HG02571 (cell line): ENCODE results near the gene HDAC2.
"Not testable (repeated sequence)": the region's sequence is repeated elsewhere in the genome, so short reads cannot be mapped to it uniquely, and the experiment has no call there.

Experiments
- ATAC-seq: cut with Tn5 transposase; IDR thresholded peaks from one replicate; pipeline ENCODE4 v1.9.1; 2021; ENCODE audit warnings: mild to moderate bottlenecking, moderate library complexity; ENCODE audit not compliant: unreplicated experiment

Gene HDAC2

DNA sequence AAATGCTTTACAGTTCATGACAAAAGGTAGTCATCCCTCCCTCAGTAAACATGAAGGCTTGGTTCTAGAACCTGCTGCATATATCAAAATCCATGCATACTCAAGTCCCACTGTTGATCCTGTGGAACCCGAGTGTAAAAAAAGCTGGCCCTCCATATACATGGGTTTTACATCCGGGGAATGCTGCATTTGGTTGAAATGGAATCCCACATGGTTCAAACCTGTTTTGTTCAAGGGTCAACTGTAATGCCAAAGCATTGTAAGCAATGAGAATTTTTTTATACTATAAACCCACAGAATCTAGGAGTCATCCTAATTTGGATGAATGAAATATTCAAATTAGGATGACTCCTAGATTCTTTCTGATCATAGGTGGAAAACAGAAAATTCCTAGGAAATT lies 5.9 kb upstream of the HDAC2 start:
- no peak for ATAC-seq

DNA sequence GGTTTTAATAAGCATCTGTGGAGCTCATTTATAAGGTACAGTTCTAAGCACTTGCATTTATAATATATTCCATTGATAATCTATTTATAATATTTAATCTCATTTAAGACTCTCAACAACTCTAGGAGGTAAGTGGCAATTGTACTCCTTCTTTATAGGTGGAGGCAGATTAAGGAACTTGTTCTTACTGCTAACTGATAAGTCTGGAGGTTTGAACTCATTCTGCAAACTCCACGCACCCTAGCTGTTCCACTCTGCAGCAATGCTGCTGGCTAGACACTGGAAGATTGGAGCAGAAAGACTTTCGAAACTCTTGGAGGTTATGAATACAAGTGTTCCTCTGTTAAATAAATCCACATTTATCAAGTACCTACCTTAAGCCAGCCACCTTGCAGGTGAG lies 793 bp upstream of the HDAC2 start:
- no peak for ATAC-seq

DNA sequence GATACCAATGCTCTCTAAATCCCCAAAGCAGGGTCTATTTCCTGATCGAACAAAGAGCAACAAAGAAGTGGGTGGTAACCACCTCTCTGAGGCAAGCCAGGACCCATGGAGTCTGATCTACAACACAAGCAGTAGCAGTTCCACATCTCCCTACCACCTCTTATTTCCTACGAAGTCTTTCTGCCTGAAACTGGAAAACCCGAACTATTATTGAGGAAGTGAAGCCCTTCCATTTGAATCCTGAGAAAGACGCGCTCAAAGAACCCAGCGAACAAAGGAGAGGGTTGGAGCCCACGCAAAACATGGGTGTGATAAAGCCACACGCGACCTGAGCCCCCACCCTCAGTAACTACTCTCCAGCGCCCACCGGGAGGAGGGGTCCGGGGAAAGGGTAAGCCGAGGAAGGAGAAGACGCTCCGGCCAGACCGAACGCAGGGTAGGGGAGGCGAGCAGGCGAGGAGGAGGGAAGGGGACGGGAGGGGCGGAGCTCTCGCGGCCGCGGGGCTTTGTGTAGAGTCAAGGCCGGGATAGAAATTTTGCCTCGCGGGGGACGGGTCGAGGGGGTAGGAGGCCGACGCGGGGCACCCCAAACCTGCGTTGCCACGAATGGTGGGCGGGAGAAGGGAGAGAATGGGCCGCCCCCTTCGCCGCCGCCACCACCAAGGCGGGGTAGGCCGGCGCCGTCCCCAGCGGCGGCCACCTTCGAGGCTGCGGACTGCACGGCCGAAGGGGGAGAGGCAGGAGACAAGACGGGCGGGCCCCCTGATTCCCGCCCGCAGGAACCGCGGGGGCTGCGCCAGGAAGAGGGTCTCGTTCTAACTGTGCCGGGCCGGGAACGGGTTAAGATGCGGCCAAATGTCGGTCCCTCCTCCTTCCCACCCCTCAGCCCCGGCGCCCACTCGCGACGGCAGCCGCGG lies 802 bp downstream of the HDAC2 start:
- peak; percentile 37 for ATAC-seq

GRCh38 chr6:113968472-113968871 lies 2.5 kb downstream of the HDAC2 start:
- ATAC-seq = no peak

DNA sequence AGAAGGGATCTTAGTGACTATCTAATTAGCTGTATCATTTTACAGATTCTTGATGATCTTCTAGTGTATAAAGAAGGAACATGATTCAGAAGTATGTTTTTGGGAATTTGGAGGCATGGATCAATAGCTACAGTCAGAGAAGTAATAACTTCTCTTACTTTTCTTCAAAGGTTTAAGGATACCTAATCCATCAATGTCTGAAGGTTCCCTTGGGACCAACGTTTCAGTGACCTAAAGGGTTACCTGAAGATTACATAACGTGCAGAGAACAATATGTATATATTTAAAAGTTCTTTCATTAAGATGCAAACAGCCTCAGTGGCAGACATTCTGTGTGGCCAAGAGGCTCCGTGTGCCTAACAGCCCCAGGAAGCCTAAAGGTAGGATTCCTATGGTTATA lies 3.2 kb downstream of the HDAC2 start:
- ATAC-seq = no peak

GRCh38 chr6:113960795-113961194 lies 10.2 kb downstream of the HDAC2 start:
- peak; percentile 67 for ATAC-seq

DNA sequence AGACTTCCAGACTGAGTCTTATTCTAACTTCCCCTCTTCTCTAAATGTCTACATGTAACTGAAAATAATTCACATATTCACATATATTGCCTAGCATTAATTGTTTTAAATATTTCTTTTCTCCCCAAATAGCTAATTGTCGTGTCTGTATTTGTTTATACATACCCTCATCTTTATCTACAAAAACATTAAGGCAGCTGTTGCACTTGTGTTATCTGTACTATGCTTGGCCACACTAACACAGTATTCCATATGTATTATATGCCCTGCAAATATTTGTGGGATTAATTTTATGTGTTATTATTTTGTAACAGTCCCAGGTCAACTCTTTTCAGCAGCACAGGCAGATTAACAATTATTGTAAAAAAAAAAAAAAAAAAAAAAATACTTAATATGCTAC lies 11.7 kb downstream of the HDAC2 start:
- no peak for ATAC-seq

- no peak for ATAC-seq
Measured at GRCh38 chr6:113954653-113955052, 16.3 kb downstream of the HDAC2 start.

DNA sequence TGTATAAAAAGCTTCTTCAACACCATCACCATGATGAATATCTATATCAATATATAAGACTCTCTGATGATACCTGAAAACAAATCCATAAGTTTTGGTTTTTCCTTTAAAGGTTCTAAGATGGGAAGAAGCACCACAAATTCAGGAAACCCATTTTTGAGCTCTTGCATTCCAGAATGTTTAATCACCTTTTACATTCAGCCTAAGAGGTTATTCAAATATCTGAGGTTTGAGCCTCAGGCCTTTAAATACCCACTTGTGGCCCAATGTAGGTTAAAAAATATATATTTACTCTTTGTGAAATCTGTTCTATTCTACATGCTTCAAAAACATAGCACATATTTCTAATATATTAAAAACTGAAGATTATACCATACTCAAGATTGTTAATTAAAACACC lies 17.6 kb downstream of the HDAC2 start:
- ATAC-seq = no peak

DNA sequence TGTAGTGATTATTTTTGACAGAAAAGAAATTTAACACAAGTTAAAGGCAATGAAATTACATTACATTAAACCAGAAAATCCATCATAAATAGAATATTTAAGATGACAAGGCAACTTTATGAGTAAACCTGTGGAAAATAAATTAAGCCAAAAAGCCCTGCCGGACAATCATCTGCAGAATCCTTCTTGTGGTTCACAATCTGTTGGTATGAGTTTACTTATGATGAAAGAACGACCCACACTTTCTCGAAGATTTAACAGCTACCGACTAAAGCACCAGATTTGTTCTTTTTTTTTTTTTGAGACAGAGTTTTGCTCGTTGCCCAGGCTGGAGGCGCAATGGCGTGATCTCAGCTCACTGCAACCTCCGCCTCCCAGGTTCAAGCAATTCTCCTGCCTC lies 21.4 kb downstream of the HDAC2 start:
- no peak for ATAC-seq

- ATAC-seq = no peak
Measured at GRCh38 chr6:113944701-113945100, 26.2 kb downstream of the HDAC2 start.

DNA sequence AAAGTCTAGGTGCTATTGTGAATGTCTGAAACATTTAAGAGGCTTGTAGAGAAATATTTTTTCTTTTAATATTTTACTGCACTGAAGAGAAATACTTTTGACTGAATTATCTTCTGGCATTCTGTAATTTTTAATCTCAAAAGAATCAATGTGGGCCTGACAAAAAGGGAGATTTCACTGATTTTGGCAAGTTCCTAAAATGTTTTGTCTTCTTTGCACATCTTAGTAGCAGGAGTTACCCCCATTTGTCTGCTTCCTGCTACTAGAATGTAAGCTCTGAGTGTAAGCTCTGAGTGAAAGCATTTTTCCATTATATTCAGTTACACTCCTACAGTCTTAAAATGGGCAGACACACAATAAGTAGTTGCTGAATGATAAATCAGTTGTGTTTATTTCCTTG lies 31.1 kb downstream of the HDAC2 start:
- ATAC-seq = no peak

DNA sequence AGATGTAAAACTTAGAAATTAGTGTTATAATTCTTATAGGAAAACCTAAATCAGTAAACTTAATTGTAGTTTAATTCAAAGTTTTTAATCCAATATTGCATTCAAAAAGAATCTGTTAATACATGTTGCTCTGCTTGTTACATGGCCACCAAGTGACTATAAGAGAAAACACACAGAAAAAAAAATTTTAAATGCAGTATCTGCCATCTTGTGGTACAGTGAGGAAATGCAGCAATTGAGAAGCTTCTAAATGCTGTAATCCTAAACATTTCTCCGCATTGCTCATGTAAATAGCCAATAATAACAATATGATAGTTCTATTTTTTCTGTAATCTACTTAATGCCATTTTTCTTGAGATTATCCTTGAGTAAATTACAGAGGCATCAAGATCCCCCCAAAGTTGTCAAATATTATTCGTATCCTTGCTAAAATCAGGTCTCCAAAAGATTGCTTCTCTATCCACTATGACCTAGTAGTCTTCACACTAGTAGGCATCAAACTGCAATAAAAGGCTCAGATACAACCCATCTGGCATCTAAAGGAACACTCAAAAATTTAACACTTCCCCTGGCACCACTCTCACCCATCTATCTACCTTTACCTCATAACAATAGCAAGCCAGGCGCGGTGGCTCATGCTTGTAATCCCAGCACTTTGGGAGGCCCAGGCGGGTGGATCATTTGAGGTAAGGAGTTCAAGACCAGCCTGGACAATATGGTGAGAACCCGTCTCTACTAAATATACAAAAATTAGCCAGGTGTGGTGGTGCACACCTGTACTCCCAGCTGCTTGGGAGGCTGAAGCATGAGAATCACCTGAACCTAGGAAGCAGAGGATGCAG lies 34.6 kb downstream of the HDAC2 start:
- peak; percentile 76 for ATAC-seq

DNA sequence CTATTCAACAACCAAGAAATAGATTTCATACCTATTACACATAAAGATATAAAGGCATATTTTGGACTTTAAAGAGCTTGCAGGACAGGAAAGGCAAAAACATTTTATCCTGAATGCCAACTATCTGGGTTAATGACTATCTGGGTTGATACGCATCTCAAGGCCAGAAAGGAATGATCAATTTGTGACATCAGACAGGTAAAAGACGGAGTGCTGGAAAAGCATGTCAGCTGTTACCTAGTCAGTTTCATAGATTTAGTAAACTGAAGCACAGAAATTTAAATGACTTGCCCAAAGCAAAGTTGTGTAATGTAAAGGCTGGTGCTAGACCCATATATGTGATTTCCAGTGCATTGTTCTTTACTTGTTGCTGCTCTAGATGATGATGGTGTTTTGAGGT lies 36.8 kb downstream of the HDAC2 start:
- ATAC-seq = no peak

DNA sequence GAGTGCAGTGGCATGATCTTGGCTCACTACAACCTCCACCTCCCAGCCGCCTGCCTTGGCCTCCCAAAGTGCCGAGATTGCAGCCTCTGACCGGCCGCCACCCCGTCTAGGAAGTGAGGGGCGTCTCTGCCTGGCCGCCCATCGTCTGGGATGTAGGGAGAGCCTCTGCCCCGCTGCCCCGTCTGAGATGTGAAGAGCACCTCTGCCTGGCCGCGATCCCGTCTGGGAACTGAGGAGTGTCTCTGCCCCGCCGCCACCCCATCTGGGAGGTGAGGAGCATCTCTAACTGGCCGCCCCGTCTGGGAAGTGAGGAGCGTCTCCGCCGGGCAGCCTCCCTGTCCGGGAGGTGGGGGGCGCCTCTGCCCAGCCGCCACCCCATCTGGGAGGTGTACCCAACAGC lies 39.0 kb downstream of the HDAC2 start:
- ATAC-seq = not testable (repeated sequence)

- ATAC-seq = no peak
Measured at GRCh38 chr6:113930183-113930582, 40.8 kb downstream of the HDAC2 start.

GRCh38 chr6:113927001-113927400 lies 43.9 kb downstream of the HDAC2 start:
- ATAC-seq = no peak

GRCh38 chr6:113925378-113925777 lies 45.6 kb downstream of the HDAC2 start:
- no peak for ATAC-seq

GRCh38 chr6:113924312-113924723 lies 46.6 kb downstream of the HDAC2 start:
- ATAC-seq = no peak

DNA sequence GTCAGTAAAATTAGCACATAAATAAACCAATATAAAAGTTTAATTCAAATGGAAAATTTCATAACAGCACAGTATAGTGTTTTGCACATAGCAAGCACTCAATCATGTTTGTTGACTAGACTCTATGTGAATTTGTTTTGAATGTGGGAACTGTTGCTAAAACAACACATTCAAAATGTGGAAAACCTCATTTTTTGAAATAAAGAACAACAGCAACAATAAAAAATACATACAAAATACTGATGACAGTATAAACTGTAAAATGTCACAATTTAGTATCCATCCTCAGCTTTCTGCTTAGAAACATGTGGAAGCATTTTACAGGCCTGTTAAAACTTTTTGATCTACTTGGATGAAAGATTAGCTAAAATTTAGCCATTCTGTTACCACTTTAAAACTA lies 47.4 kb downstream of the HDAC2 start:
- ATAC-seq = no peak

DNA sequence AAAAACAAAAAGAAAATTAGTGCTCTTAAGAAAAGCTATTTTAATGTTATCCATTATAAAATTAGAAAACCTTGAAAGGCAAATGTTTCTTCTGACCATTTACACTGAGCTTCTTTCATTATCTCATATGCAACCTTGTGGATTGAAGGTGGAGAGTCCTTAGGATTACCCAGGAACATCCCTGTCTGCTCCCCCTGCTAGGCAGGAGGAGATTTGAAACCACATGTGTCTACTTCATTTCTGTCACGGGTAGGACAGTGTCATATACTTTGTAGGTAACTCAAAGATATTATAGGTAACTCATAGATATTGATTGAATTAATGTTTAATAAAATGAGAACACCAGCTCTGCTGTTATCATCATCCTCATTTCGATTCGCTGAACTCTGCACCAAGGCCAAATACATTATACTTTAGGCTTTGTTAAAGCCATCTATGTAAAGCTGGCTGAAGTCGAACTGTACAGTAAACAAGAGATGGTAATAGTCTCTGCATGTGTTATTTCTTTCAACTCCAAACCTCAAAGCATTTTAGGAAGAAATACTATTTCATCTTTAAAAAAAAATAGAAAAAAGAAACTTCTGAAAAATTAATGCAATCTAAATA lies 49.5 kb downstream of the HDAC2 start:
- ATAC-seq = no peak
